Testis (tissue), 3 donors: ENCODE data around the gene GPR78. TPM values are rescaled to one million over a fixed set of nuclear protein-coding genes. Genes with fewer than 3 reads are reported as not detected.
"Not testable (repeated sequence)": the region's sequence is repeated elsewhere in the genome, so short reads cannot be mapped to it uniquely, and the experiment has no call there.

Experiments used
- DNase-seq: peaks from one replicate; pipeline ENCODE4 v3.0.0-alpha.2; 2019
- H3K27ac ChIP-seq, 2 donors: fragments of 200-600 bp; sonication (generic); one replicate each; pipeline ENCODE4 v1.5.1; 2019
- H3K27me3 ChIP-seq: fragments of 200-600 bp; sonication (generic); one replicate; pipeline ENCODE4 v1.5.1; 2019
- H3K36me3 ChIP-seq: fragments of 200-600 bp; sonication (generic); one replicate; pipeline ENCODE4 v1.5.1; 2017; ENCODE audit warnings: low read depth; ENCODE audit errors: missing control alignments
- H3K4me1 ChIP-seq: fragments of 200-600 bp; sonication (generic); one replicate; pipeline ENCODE4 v1.5.1; 2019
- H3K4me3 ChIP-seq, 2 donors: fragments of 200-600 bp; sonication (generic); one replicate each; pipeline ENCODE4 v1.5.1; 2017 to 2019
- H3K9me3 ChIP-seq: fragments of 200-600 bp; sonication (generic); one replicate; pipeline ENCODE4 v1.5.1; 2017
- CTCF ChIP-seq, 3 experiments: fragments of 450-650 bp in 2 of 3; fragments of 200-600 bp in 1 of 3; sonication (generic) in 1 of 3; IDR thresholded peaks; one replicate each; pipeline ENCODE4 v1.5.1; 2016 to 2019; ENCODE audit warnings: antibody characterized with exemption in 3 of 3, mild to moderate bottlenecking in 2 of 3, moderate library complexity in 1 of 3
- POLR2A ChIP-seq: fragments of 450-650 bp; IDR thresholded peaks from one replicate; pipeline ENCODE4 v1.6.1; 2017; ENCODE audit warnings: antibody characterized with exemption, mild to moderate bottlenecking, moderate library complexity
- WGBS, 2 donors: methylation state at CpG; one replicate each; pipeline ENCODE4 v1.1.5; 2018; 5-methylcytosine and 5-hydroxymethylcytosine counted together
- intact Hi-C: fragments of 100-400 bp; cut with DNase I; formaldehyde crosslinking; loops from one replicate; pipeline ENCODE4 v1.15.1; 2023; ENCODE audit warnings: low total_unique reads
- polyA plus RNA-seq: library from polyadenylated mRNA; stranded (reverse); fragments of 350-450 nt; fragmentation: Illumina TruSeq; extraction: RNeasy Lipid Tissue Mini Kit (QIAGEN cat#74804); gene quantifications from one replicate; pipeline ENCODE4 v1.2.3, GENCODE V29; 2014; ENCODE audit warnings: low read depth, low replicate concordance; ENCODE audit not compliant: insufficient read depth
- total RNA-seq, 2 donors: library from RNA; depleted of rRNA; stranded (reverse); fragments of >200 nt; gene quantifications; one replicate each; pipeline ENCODE4 v1.2.3, GENCODE V29; 2016

The GPR78 gene
- total and polyA plus RNA-seq, 3 donors from 2014 or later, result 0.34 to 0.99 (median 0.39) TPM

- H3K36me3 ChIP-seq, result no peaks in the 10 kb centered on the region
- intact Hi-C loops, result no loop called here
- TF ChIP-seq CTCF (IDR thresholded peaks at IDR 0.05), result no peak
- TF ChIP-seq POLR2A, result no peak
- H3K4me1 ChIP-seq, result no peaks in the 10 kb centered on the region
- no peak overlapping the region for H3K4me3 ChIP-seq
- H3K27me3 ChIP-seq, result no peaks in the 10 kb centered on the region
- no peak overlapping the region for H3K27ac ChIP-seq
- no peaks in the 10 kb centered on the region for H3K9me3 ChIP-seq
- DNase-seq, result no peak
- 86 to 91% methylated on average over 3 to 4 of the region's 5 CpGs for WGBS, 2 donors
Measured at GRCh38 chr4:8574796-8575370, 5.3 kb upstream of the GPR78 start.

- no peaks in the 10 kb centered on the region for H3K27me3 ChIP-seq
- whole genome bisulfite sequencing, 2 donors, result 70 to 78% methylated on average over 4 of the region's 4 CpGs
- no peak overlapping the region for H3K27ac ChIP-seq
- H3K4me3 ChIP-seq, result no peak overlapping the region
- no peaks in the 10 kb centered on the region for H3K4me1 ChIP-seq
- H3K9me3 ChIP-seq, result no peaks in the 10 kb centered on the region
- H3K36me3 ChIP-seq, result no peaks in the 10 kb centered on the region
- no peak for DNase-seq
- intact Hi-C loops, result no loop called here
- TF ChIP-seq POLR2A, result no peak
- no peak for TF ChIP-seq CTCF (IDR thresholded peaks at IDR 0.05)
Measured at GRCh38 chr4:8575457-8575856, 4.7 kb upstream of the GPR78 start.

GRCh38 chr4:8576591-8576990 is 3.6 kb upstream of the GPR78 start:
- intact Hi-C loops, H3K36me3 ChIP-seq, H3K9me3 ChIP-seq, DNase-seq, H3K27me3 ChIP-seq, H3K27ac ChIP-seq, H3K4me3 ChIP-seq, H3K4me1 ChIP-seq: not testable (repeated sequence)
- WGBS, 2 donors, result 87 to 97% methylated on average over 5 of the region's 5 CpGs

GRCh38 chr4:8577046-8577445 is 3.1 kb upstream of the GPR78 start:
- intact Hi-C loops, result no loop called here
- DNase-seq, result no peak

GRCh38 chr4:8577972-8578371 is 2.2 kb upstream of the GPR78 start:
- WGBS, 2 donors, result 87 to 92% methylated on average over 4 of the region's 4 CpGs
- no peaks in the 10 kb centered on the region for H3K36me3 ChIP-seq
- no peak for DNase-seq
- no peak for TF ChIP-seq POLR2A
- no peak for TF ChIP-seq CTCF (IDR thresholded peaks at IDR 0.05)
- no peaks in the 10 kb centered on the region for H3K9me3 ChIP-seq
- H3K27ac ChIP-seq, result no peak overlapping the region
- H3K27me3 ChIP-seq, result no peaks in the 10 kb centered on the region
- intact Hi-C loops, result no loop called here
- H3K4me3 ChIP-seq, result no peak overlapping the region
- H3K4me1 ChIP-seq, result no peaks in the 10 kb centered on the region

More at GRCh38 chr4:8577046-8577445, 3.1 kb upstream of the GPR78 start:
- Histone ChIP-seq H3K9me3 (no peaks in the 10 kb centered on the region), H3K4me1 (no peaks in the 10 kb centered on the region), H3K4me3 (no peak overlapping the region), H3K27ac (no peak overlapping the region), H3K27me3 (no peaks in the 10 kb centered on the region), H3K36me3 (no peaks in the 10 kb centered on the region)
- 75 to 80% methylated on average over 8 of the region's 8 CpGs for WGBS, 2 donors
- TF ChIP-seq CTCF (IDR thresholded peaks at IDR 0.05) (no peak), POLR2A (no peak)
